ENCODE data around the gene GSTA2. TPM values are rescaled to one million over a fixed set of nuclear protein-coding genes. Genes with fewer than 3 reads are reported as not detected.

GSTA2 gene
- total and polyA plus RNA-seq, 2 of the 13 experiments (the other 11 are each of a cell fraction or from before 2014, with no cell fraction given), result 0.75 to 13.7 TPM

- H4K20me1 ChIP-seq (ENCODE audit: insufficient read depth, low read length), result no peaks in the 10 kb centered on the region
- ChIA-PET POLR2A (interaction anchor here (1.1 to 1.6 kb wide), 2 partner anchors 20 to 22 kb away, joined by 3 to 5 read pairs; no protein-coding TSS in a partner anchor), CTCF (ENCODE audit: low intra/inter-chr PET ratio, low total read pairs) (no interaction called here)
- no peaks in the 10 kb centered on the region for H3K36me3 ChIP-seq (replicated peaks in 1 of 2; ENCODE audit: control insufficient read depth in 1 of 2, insufficient read depth in 2 of 2, low read length in 2 of 2)
- BruUV-seq (replicated peaks), result no TSS peak
- peak overlapping the region; percentile 68 for H3K27ac ChIP-seq (ENCODE audit: extremely low read length, insufficient read depth, low read length)
- WGBS (ENCODE audit: low lambda C conversion rate), result 35% methylated on average over 4 of the region's 4 CpGs
- H3K27me3 ChIP-seq (ENCODE audit: control insufficient read depth in 1 of 2, insufficient read depth in 2 of 2, low read length in 2 of 2), result no peaks in the 10 kb centered on the region
- H3K4me3 ChIP-seq (replicated peaks in 1 of 3; ENCODE audit: insufficient read depth in 1 of 3, low read depth in 2 of 3, low read length in 3 of 3), result no peak overlapping the region
- FAIRE-seq (peak; percentile 39), DNase-seq (ENCODE audit: low spot score) (no peak), ATAC-seq (peak; percentile 69)
- intact Hi-C loops (cut with micrococcal nuclease; ENCODE audit: unreplicated experiment) (no loop called here), in situ Hi-C loops (cut with HindIII; ENCODE audit: extremely low pct_ligation_motif_present, low pct_unique_long_range_greater_than_20kb) (no loop called here)
- no peak overlapping the region for H2AFZ ChIP-seq (ENCODE audit: low read length)
- H3K79me2 ChIP-seq (ENCODE audit: insufficient read depth, low read length), result no peaks in the 10 kb centered on the region
- no peak overlapping the region for H3K9ac ChIP-seq (ENCODE audit: insufficient read depth, low read depth, low read length)
- H3K9me3 ChIP-seq (ENCODE audit: low read length), result peaks cover 8% of the 10 kb centered on the region
- H3K4me2 ChIP-seq (ENCODE audit: low read depth, low read length), result peak overlapping the region; percentile 19
- peaks cover 64% of the 10 kb centered on the region for H3K4me1 ChIP-seq (ENCODE audit: insufficient read depth, low read length)
- TF ChIP-seq NR2C2 (CRISPR knock-in tag; IDR thresholded peaks at IDR 0.05; ENCODE audit: borderline replicate concordance), result 0 out of 2 replicates have a peak, but pooled peaks have one; percentile 24
- TF ChIP-seq KAT7 (CRISPR knock-in tag; IDR thresholded peaks at IDR 0.05; ENCODE audit: borderline replicate concordance), result 0 out of 2 replicates have a peak, but pooled peaks have one; percentile 44
- no peak for TF ChIP-seq ETV5 (CRISPR knock-in tag; IDR thresholded peaks at IDR 0.05; ENCODE audit: borderline replicate concordance)
- no peak for TF ChIP-seq ZBTB38 (CRISPR knock-in tag; IDR thresholded peaks at IDR 0.05)
- TF ChIP-seq ATF1 (CRISPR knock-in tag; IDR thresholded peaks at IDR 0.05), result 0 out of 2 replicates have a peak, but pooled peaks have one; percentile 26
- TF ChIP-seq ZBED4 (CRISPR knock-in tag; IDR thresholded peaks at IDR 0.05; ENCODE audit: borderline replicate concordance), result no peak
- peak; percentile 58; the same call in 1 of the 2 replicates for TF ChIP-seq HNF1A (IDR thresholded peaks at IDR 0.05; ENCODE audit: low read depth)
- TF ChIP-seq HNF1A (CRISPR knock-in tag; IDR thresholded peaks at IDR 0.05; ENCODE audit: borderline replicate concordance), result no peak; the same call in 1 of the 2 replicates
- TF ChIP-seq ZNF512 (CRISPR knock-in tag; IDR thresholded peaks at IDR 0.05), result no peak
- no peak for TF ChIP-seq ZNF619 (CRISPR knock-in tag; IDR thresholded peaks at IDR 0.05)
- TF ChIP-seq KAT8 (CRISPR knock-in tag; IDR thresholded peaks at IDR 0.05), result 0 out of 2 replicates have a peak, but pooled peaks have one; percentile 5
- TF ChIP-seq KAT2B (IDR thresholded peaks at IDR 0.05; ENCODE audit: borderline replicate concordance, low read depth, low read length), result no peak
- TF ChIP-seq PAX8 (CRISPR knock-in tag; IDR thresholded peaks at IDR 0.05; ENCODE audit: borderline replicate concordance), result no peak
- no peak for TF ChIP-seq ZNF570 (CRISPR knock-in tag; IDR thresholded peaks at IDR 0.05; ENCODE audit: borderline replicate concordance)
- no peak for TF ChIP-seq ZNF30 (CRISPR knock-in tag; IDR thresholded peaks at IDR 0.05)
- no peak for TF ChIP-seq TSC22D2 (CRISPR knock-in tag; IDR thresholded peaks at IDR 0.05; ENCODE audit: borderline replicate concordance)
These were observed 17.1 kb downstream of the GSTA2 start for GRCh38 chr6:52746213-52746612.
